GM12801 (cell line): ENCODE results near the gene HLA-DMA.

Experiments used
- TF ChIP-seq, protein P1 (sequence below): IDR thresholded peaks from one replicate; pipeline ENCODE4 v1.5.1; 2011; ENCODE audit warnings: control low read depth; ENCODE audit not compliant: insufficient read length; ENCODE audit errors: extremely low read depth

Gene HLA-DMA

DNA sequence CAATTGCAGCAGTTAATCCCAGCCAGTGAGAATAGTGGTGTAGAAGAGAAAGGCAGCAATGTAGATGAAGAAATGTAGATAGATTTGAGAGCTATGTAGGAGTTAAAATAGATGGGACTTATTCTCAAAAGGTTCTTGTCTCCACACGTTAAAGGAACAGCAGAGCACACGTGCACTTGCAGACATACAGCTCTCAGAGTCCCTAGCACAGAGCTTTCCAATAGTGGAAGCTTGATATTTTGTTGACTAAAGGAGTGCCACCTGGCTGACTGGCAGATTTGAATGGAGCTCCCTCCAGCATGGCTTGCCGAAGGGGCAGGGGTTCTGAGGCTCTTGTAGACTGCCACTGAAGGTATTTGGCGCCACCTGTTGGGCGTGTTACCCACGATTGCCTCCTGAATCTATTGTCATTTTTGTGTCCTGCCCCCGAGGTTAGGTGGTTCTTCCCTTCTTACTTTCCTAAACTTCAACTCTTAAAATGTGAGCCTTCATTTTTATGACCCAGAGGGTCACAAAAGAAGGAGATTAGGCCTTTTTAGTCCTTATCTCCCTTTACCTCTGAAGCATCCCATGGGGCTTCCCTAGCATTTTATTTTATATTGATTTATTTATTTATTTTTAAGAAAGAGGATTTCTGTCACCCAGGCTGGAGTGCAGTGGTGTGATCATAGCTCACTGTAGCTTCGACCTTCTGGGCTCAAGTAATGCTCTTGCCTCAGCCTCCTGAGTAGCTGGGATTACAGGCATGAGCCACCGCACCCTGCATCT is 31.9 kb upstream of the HLA-DMA start:
- TF ChIP-seq, protein P1, sequence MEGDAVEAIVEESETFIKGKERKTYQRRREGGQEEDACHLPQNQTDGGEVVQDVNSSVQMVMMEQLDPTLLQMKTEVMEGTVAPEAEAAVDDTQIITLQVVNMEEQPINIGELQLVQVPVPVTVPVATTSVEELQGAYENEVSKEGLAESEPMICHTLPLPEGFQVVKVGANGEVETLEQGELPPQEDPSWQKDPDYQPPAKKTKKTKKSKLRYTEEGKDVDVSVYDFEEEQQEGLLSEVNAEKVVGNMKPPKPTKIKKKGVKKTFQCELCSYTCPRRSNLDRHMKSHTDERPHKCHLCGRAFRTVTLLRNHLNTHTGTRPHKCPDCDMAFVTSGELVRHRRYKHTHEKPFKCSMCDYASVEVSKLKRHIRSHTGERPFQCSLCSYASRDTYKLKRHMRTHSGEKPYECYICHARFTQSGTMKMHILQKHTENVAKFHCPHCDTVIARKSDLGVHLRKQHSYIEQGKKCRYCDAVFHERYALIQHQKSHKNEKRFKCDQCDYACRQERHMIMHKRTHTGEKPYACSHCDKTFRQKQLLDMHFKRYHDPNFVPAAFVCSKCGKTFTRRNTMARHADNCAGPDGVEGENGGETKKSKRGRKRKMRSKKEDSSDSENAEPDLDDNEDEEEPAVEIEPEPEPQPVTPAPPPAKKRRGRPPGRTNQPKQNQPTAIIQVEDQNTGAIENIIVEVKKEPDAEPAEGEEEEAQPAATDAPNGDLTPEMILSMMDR: no peak

DNA sequence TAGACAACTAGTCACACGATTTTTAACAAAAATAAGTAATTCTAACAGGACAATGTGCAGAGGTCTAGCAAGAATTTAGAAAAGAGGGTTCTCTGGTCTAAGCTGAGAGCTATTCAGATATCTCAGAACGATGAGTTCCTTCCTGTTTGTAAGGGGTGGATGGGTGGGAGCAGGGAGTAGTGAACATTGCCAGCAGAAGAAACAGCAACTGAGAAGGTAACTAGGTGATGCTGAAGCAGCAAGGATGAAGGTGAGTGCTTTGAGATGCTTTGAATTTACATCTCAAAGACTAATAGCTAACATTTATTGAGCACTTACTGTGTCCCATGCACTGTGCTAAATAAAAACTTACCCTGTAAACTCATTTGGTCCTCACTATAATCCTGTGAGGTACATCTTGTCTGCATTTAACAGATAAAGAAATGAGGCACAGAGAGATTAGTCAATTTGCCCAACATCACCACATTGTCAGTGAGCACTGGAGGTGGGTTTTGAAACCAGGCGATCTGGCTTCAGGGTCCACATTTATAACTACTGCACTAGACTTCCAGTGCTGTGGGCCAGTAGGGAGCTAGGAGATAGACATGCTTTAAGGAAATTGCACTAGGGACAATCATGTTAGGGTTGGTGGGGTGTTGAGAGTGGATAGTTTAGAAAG is 31.2 kb upstream of the HLA-DMA start:
- TF ChIP-seq, protein P1: no peak

DNA sequence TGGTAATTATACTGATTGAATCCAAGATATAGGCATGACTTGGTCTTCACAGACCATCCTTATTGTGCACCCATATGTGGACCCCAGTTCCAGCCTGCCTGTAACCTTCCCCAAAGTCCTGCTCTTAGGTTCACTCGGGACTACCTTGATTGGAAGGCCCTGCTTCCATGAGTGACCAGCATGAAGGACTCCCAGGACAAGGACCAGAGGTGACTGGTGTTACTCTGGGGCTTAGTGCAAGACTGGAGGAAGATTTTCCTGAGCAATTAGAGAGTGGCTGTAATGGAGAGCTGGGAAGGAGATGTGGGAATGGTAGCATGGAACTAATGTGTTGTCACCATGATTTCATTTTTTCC is 30.6 kb upstream of the HLA-DMA start:
- TF ChIP-seq, protein P1: no peak

DNA sequence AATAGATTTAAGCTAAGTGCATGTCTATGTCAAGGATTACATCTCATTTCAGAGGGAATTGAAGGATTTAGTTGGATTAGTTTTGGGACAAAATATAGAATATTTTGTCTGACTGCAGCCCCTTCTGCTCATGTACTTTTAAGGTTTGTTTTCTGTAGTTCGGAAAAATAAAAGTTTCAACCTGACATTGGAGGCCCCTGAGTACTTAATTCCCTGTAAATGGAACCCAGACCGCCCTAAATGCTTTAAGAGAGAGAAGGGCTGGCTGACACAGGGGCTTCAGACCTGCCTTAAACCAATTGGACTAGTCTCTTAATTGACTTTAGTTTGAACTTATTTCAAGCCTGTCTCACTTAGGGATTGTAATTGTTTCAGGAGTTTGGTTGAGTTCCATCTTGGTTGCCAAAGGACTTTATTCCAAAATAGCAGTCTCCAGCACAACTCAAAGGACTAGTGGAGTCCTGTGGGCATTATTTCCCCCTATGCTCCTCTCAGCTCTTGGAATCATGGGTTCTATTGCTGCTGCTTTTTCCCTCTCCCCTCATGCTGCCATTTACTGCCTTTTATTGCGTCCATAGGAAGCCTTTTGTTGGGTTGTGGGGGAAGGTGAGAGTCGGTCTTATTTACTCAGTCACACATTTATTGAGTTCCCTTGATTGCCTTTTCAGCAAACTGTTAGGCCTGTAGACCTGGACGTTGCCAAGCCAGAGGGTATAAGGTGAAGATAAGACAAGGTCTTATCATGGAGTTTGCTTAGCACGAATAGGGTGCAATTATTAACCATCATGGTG is 30.0 kb upstream of the HLA-DMA start:
- TF ChIP-seq, protein P1: no peak

DNA sequence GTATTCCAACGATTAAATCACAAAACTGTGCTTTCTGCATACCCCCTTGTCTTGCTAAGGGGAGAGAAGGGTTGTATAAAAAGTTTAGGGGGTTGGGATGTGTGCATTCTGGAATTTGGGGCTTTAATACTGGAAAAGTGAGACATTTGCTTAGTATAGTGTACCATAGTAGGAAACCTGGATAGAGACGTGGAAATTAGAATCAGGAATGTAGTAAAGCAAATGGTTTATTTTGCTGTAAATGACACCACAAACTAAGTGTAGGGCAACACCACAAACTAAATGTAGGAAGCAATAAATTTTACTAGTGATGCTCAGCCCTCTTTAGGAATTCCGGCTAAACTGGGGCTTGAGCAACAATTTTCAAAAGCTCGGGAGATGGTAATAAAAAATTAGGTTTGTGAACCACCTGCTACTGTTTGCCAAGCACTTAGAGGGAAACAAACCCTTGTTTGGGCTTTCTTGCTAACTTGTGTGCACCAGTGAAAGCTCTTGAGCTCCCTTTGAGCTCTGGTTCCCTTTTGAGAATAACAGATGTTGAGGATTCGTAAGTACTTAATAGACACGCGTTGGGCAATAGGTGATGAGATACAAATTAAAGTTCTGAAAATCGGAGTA is 29.3 kb upstream of the HLA-DMA start:
- TF ChIP-seq, protein P1: no peak

DNA sequence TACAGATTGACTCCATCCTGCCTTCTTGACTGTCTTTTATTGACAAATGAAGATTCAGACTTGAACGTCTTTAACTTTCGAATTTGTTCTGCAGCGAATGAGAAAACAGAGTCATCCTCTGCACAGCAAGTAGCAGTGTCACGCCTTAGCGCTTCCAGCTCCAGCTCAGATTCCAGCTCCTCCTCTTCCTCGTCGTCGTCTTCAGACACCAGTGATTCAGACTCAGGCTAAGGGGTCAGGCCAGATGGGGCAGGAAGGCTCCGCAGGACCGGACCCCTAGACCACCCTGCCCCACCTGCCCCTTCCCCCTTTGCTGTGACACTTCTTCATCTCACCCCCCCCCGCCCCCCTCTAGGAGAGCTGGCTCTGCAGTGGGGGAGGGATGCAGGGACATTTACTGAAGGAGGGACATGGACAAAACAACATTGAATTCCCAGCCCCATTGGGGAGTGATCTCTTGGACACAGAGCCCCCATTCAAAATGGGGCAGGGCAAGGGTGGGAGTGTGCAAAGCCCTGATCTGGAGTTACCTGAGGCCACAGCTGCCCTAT is 27.7 kb upstream of the HLA-DMA start:
- TF ChIP-seq, protein P1: no peak
